Body of pancreas (tissue), 4 donors: ENCODE measurements around the gene NRF1. TPM values are rescaled to one million over a fixed set of nuclear protein-coding genes. Genes with fewer than 3 reads are reported as not detected.

Source experiments
- ATAC-seq: fragments of 150-250 bp; one replicate; pipeline ENCODE4 v1.9.1; 2016
- DNase-seq, 4 donors: peaks; one replicate each; pipeline ENCODE4 v3.0.0-alpha.2; 2019
- H3K27ac ChIP-seq, 4 donors: fragments of 200-600 bp; sonication (generic); 1 replicate in 3 of 4; 2 replicates in 1 of 4; pipeline versions ENCODE4 v1.5.1 to v1.6.1; 2016 to 2019; ENCODE audit warnings: mild to moderate bottlenecking in 1 of 4, mixed read lengths in 1 of 4, moderate library complexity in 1 of 4
- H3K27me3 ChIP-seq, 2 donors: fragments of 200-600 bp; sonication (generic); one replicate each; pipeline ENCODE4 v1.6.0; 2016; ENCODE audit warnings: mild to moderate bottlenecking in 1 of 2
- H3K36me3 ChIP-seq, 2 donors: fragments of 200-600 bp; sonication (generic); replicated peaks in 1 of 2; 2 replicates each; pipeline ENCODE4 v1.5.1; 2016; ENCODE audit warnings: low read depth in 2 of 2; ENCODE audit not compliant: insufficient read depth in 1 of 2
- H3K4me1 ChIP-seq: fragments of 200-600 bp; sonication (generic); one replicate; pipeline ENCODE4 v1.6.0; 2016
- H3K4me3 ChIP-seq, 2 donors: fragments of 200-600 bp; sonication (generic); 1 replicate in 1 of 2; 2 replicates in 1 of 2; pipeline ENCODE4 v1.5.1; 2016 to 2019
- H3K9me3 ChIP-seq, 3 donors: fragments of 200-600 bp; sonication (generic); 1 replicate in 2 of 3; 2 replicates in 1 of 3; pipeline ENCODE4 v1.5.1; 2016
- CTCF ChIP-seq, 7 experiments: fragments of 450-650 bp in 4 of 7; fragments of 200-600 bp in 3 of 7; sonication (generic) in 3 of 7; IDR thresholded peaks; one replicate each; pipeline ENCODE4 v1.5.1; 2016 to 2019; ENCODE audit warnings: antibody characterized with exemption in 7 of 7
- POLR2A ChIP-seq, 3 donors: fragments of 450-650 bp; IDR thresholded peaks; one replicate each; pipeline ENCODE4 v1.6.1; 2016; ENCODE audit warnings: antibody characterized with exemption in 3 of 3, mild to moderate bottlenecking in 2 of 3
- WGBS, 2 donors: methylation state at CpG; one replicate each; pipeline ENCODE4 v1.1.5; 2017; 5-methylcytosine and 5-hydroxymethylcytosine counted together
- intact Hi-C: fragments of 100-400 bp; cut with DNase I; formaldehyde crosslinking; loops from one replicate; pipeline ENCODE4 v1.15.1; 2023
- total RNA-seq, 2 donors: library from RNA; depleted of rRNA; stranded (reverse); fragments of >200 nt; gene quantifications; one replicate each; pipeline ENCODE4 v1.1.0, GENCODE V29; 2016

The NRF1 gene
- total RNA-seq, 2 donors from 2014 or later: 10.1 to 11.9 TPM

GRCh38 chr7:129769400-129769774 is 157.9 kb downstream of the NRF1 start:
- H3K4me3 ChIP-seq: no peak overlapping the region
- ATAC-seq: no peak
- H3K9me3 ChIP-seq: no peaks in the 10 kb centered on the region
- no peaks in the 10 kb centered on the region for H3K4me1 ChIP-seq
- TF ChIP-seq POLR2A (IDR thresholded peaks at IDR 0.05): no peak
- no peak for TF ChIP-seq CTCF (IDR thresholded peaks at IDR 0.05)
- intact Hi-C loops: no loop called here
- H3K27me3 ChIP-seq: no peaks in the 10 kb centered on the region
- H3K36me3 ChIP-seq: no peaks in the 10 kb centered on the region
- 90 to 100% methylated on average over 6 to 9 of the region's 9 CpGs for WGBS, 2 donors
- no peak for DNase-seq
- no peak overlapping the region for H3K27ac ChIP-seq

GRCh38 chr7:129769866-129770808 is 158.6 kb downstream of the NRF1 start:
- H3K4me3 ChIP-seq: no peak overlapping the region
- no peaks in the 10 kb centered on the region for H3K36me3 ChIP-seq
- no peaks in the 10 kb centered on the region for H3K27me3 ChIP-seq
- DNase-seq: no peak
- no peaks in the 10 kb centered on the region for H3K4me1 ChIP-seq
- intact Hi-C loops: no loop called here
- no peaks in the 10 kb centered on the region for H3K9me3 ChIP-seq
- no peak for ATAC-seq
- TF ChIP-seq POLR2A (IDR thresholded peaks at IDR 0.05) (no peak), CTCF (IDR thresholded peaks at IDR 0.05) (no peak)
- no peak overlapping the region for H3K27ac ChIP-seq
- 83 to 87% methylated on average over 9 to 21 of the region's 21 CpGs for WGBS, 2 donors

GRCh38 chr7:129771201-129771927 is 159.8 kb downstream of the NRF1 start:
- Histone ChIP-seq H3K27me3 (no peaks in the 10 kb centered on the region), H3K4me3 (no peak overlapping the region), H3K27ac (no peak overlapping the region), H3K4me1 (no peaks in the 10 kb centered on the region), H3K36me3 (no peaks in the 10 kb centered on the region), H3K9me3 (no peaks in the 10 kb centered on the region)
- DNase-seq (no peak), ATAC-seq (no peak)
- 89 to 92% methylated on average over 2 to 19 of the region's 19 CpGs for WGBS, 2 donors
- no peak for TF ChIP-seq POLR2A (IDR thresholded peaks at IDR 0.05)
- TF ChIP-seq CTCF (IDR thresholded peaks at IDR 0.05): no peak
- intact Hi-C loops: no loop called here

GRCh38 chr7:129771928-129772479 is 160.5 kb downstream of the NRF1 start:
- intact Hi-C loops: no loop called here
- H3K27me3 ChIP-seq: no peaks in the 10 kb centered on the region
- DNase-seq (no peak), ATAC-seq (no peak)
- no peaks in the 10 kb centered on the region for H3K9me3 ChIP-seq
- TF ChIP-seq CTCF (IDR thresholded peaks at IDR 0.05): no peak
- TF ChIP-seq POLR2A (IDR thresholded peaks at IDR 0.05): no peak
- no peaks in the 10 kb centered on the region for H3K36me3 ChIP-seq
- no peak overlapping the region for H3K4me3 ChIP-seq
- WGBS, 2 donors: 88 to 90% methylated on average over 10 to 18 of the region's 18 CpGs
- no peaks in the 10 kb centered on the region for H3K4me1 ChIP-seq
- no peak overlapping the region for H3K27ac ChIP-seq
